Heart left ventricle (tissue), 16 donors: ENCODE measurements around the gene MKX. TPM values are rescaled to one million over a fixed set of nuclear protein-coding genes. Genes with fewer than 3 reads are reported as not detected.

Source experiments
- ATAC-seq, 4 donors: fragments of 200-7000 bp; cut with Tn5 transposase; one replicate each; pipeline ENCODE4 v1.9.1; 2020 to 2022; ENCODE audit warnings: moderate library complexity in 4 of 4, mild to moderate bottlenecking in 3 of 4, moderate number of reproducible peaks in 1 of 4
- DNase-seq, 5 donors: peaks; one replicate each; pipeline ENCODE4 v3.0.0-alpha.2; 2020
- H3K27ac ChIP-seq, 12 donors: fragments of 200-600 bp; sonication (generic) in 4 of 12; one replicate each; pipeline versions ENCODE4 v1.5.0 to v1.8.0; 2016 to 2022; ENCODE audit warnings: mild to moderate bottlenecking in 2 of 12
- H3K27me3 ChIP-seq, 9 donors: fragments of 200-600 bp; sonication (generic) in 2 of 9; one replicate each; pipeline versions ENCODE4 v1.5.1 to v1.8.0; 2016 to 2022; ENCODE audit warnings: mild to moderate bottlenecking in 3 of 9
- H3K36me3 ChIP-seq, 9 donors: fragments of 200-600 bp; sonication (generic) in 2 of 9; one replicate each; pipeline versions ENCODE4 v1.5.0 to v1.8.0; 2018 to 2022; ENCODE audit warnings: mild to moderate bottlenecking in 2 of 9
- H3K4me1 ChIP-seq, 12 donors: fragments of 200-600 bp; sonication (generic) in 4 of 12; one replicate each; pipeline versions ENCODE4 v1.5.0 to v1.8.0; 2016 to 2022; ENCODE audit warnings: mild to moderate bottlenecking in 3 of 12
- H3K4me3 ChIP-seq, 12 donors: fragments of 200-600 bp; sonication (generic) in 4 of 12; one replicate each; pipeline versions ENCODE4 v1.5.0 to v1.8.0; 2017 to 2022; ENCODE audit warnings: mild to moderate bottlenecking in 9 of 12, moderate library complexity in 4 of 12
- H3K9me3 ChIP-seq, 12 donors: fragments of 200-600 bp; sonication (generic) in 4 of 12; one replicate each; pipeline versions ENCODE4 v1.5.0 to v1.8.0; 2016 to 2022; ENCODE audit warnings: mild to moderate bottlenecking in 1 of 12
- POLR2A ChIP-seq, 2 donors: fragments of 450-650 bp; IDR thresholded peaks; one replicate each; pipeline ENCODE4 v1.6.1; 2017; ENCODE audit warnings: antibody characterized with exemption in 2 of 2, mild to moderate bottlenecking in 2 of 2, moderate library complexity in 2 of 2
- WGBS, 4 donors: extraction: QIAGEN DNeasy Blood & Tissue Kit in 2 of 4; methylation state at CpG; one replicate each; pipeline versions ENCODE4 v1.1.5 to v1.1.7; 2013 to 2018; 5-methylcytosine and 5-hydroxymethylcytosine counted together
- intact Hi-C, 10 donors: fragments of 100-400 bp; cut with DNase I; formaldehyde crosslinking; loops; one replicate each; pipeline versions ENCODE4 v1.11.1 to v1.14.2; 2022
- polyA plus RNA-seq, 2 donors: library from polyadenylated mRNA; stranded (reverse); fragments of 200-250 nt; gene quantifications; one replicate each; pipeline ENCODE4 v1.2.3, GENCODE V29; 2013
- total RNA-seq, 9 donors: library from RNA; depleted of rRNA in 2 of 9; stranded (reverse); fragments of >200 nt in 2 of 9; fragmentation: NEBNext Ultra II Directional in 3 of 9; extraction: Animal tissue kit (Norgen Biotek cat#: 25700) in 3 of 9; gene quantifications; one replicate each; pipeline versions ENCODE4 v1.1.0 to v1.2.4, GENCODE V29; 2016 to 2023
- TF ChIP-seq, protein P1 (sequence below), 12 donors: fragments of 200-600 bp; sonication (generic) in 4 of 12; IDR thresholded peaks; one replicate each; pipeline versions ENCODE4 v1.5.0 to v1.8.0; 2018 to 2022; ENCODE audit warnings: antibody characterized with exemption in 12 of 12, mild to moderate bottlenecking in 5 of 12
- donor health status: ischemic (EF 13 %, LVEDD 7.1; RV severe dilation, severe dysfunction).
- donor health status: healthy with polysubstance abuse.
- donor health status: DM: no; HTN: yes; CAD: no.
- donor health status: DM: no; HTN: no; CAD: no.
- donor health status: ischemic (EF 25% LVEDD 6.9; RV normal size, moderate dysfunction).
- donor health status: ischemic (EF 25% LVEDD 5.7; RV mildly dilated, moderate dysfunction).
- donor health status: healthy.
- donor health status: DM: yes; HTN: yes; CAD: no.
- donor health status: ischemic (EF 35%, LVEDD 5.7; RV mildly dilated, moderate dysfunction).
- donor health status: nonischemic (EF 11% LVEDD 7.7; RV severe dilation, severe dysfunction).
- donor health status: DM: yes; HTN: yes; CAD: no.
- donor health status: PGD.
- donor health status: ischemic (EF 29% LVEDD 5.4; RV normal size, mild dysfunction).
- donor health status: nonischemic (EF 23%, LVEDD 6.1; RV moderate dilation, normal function).

The MKX gene
- total and polyA plus RNA-seq, 11 donors, result 0.06 to 1.5 (median 0.56) TPM; not detected in 4

DNA sequence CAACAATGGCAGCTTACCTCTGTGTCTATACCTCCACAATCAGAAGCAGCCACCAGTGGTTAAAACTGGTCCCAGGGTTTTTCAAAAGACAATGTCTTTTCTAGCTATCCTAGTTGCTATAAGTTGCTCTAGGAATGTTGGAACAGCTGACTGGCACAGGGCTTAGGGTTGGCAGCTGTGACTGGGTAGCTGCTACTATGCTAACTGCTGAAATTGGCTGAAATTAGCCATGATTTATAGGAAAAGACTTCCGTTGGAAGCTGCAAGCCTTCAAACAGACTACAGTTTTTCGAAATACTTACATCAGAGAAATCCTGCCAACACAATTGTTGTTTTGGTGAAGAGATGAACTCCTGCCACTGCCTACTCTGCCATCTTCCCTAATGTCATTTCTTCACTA, 102.3 kb downstream of the MKX start:
- 69 to 81% (median 76%) methylated on average over 2 of the region's 2 CpGs for WGBS, 4 donors
- ATAC-seq (no peak), DNase-seq (no peak)
- no peaks in the 10 kb centered on the region for H3K27me3 ChIP-seq
- no peak overlapping the region for H3K4me3 ChIP-seq
- intact Hi-C loops, result no loop called here
- no peak for TF ChIP-seq POLR2A (IDR thresholded peaks at IDR 0.05)
- TF ChIP-seq, protein P1, sequence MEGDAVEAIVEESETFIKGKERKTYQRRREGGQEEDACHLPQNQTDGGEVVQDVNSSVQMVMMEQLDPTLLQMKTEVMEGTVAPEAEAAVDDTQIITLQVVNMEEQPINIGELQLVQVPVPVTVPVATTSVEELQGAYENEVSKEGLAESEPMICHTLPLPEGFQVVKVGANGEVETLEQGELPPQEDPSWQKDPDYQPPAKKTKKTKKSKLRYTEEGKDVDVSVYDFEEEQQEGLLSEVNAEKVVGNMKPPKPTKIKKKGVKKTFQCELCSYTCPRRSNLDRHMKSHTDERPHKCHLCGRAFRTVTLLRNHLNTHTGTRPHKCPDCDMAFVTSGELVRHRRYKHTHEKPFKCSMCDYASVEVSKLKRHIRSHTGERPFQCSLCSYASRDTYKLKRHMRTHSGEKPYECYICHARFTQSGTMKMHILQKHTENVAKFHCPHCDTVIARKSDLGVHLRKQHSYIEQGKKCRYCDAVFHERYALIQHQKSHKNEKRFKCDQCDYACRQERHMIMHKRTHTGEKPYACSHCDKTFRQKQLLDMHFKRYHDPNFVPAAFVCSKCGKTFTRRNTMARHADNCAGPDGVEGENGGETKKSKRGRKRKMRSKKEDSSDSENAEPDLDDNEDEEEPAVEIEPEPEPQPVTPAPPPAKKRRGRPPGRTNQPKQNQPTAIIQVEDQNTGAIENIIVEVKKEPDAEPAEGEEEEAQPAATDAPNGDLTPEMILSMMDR (IDR thresholded peaks at IDR 0.05), result no peak
- H3K27ac ChIP-seq, result no peak overlapping the region
- H3K4me1 ChIP-seq, result no peaks in the 10 kb centered on the region
- H3K36me3 ChIP-seq, result no peaks in the 10 kb centered on the region
- H3K9me3 ChIP-seq, result peaks cover 0 to 11% (median 0%) of the 10 kb centered on the region in 12 donors

DNA sequence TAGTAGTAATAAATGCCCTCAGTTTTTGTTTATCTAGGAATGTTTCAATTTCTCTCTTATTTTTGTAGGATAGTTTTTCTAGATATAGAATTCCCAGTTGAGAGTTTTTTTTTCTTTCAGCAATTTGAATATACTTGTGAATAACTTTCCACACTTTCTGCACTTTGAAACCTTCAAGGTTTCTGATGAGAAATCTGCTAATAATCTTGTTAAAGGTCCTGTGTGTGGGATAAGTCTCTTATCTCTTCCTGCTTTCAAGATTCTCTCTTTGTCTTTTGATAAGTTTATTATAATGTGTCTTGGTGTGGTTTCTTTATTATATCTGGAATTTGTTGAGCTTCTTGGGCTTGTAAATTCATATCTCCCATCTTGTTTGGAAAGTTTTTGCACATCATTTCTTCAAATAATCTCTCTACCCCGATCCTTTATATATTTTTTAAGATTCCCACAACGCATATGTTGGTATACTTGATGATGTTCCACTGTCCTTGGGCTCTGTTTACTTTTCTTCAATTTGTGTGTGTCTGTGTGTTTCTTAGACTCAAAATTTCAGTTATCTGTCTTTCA, 103.5 kb downstream of the MKX start:
- DNase-seq (no peak), ATAC-seq (no peak)
- Histone ChIP-seq H3K36me3 (no peaks in the 10 kb centered on the region), H3K4me3 (no peak overlapping the region), H3K9me3 (peaks cover 0 to 11% (median 0%) of the 10 kb centered on the region in 12 donors), H3K27me3 (no peaks in the 10 kb centered on the region), H3K4me1 (no peaks in the 10 kb centered on the region), H3K27ac (no peak overlapping the region)
- 80 to 87% (median 83%) methylated on average over 2 of the region's 2 CpGs for WGBS, 4 donors
- intact Hi-C loops, result no loop called here
- TF ChIP-seq POLR2A (IDR thresholded peaks at IDR 0.05), result no peak
- TF ChIP-seq, protein P1 (IDR thresholded peaks at IDR 0.05), result no peak

DNA sequence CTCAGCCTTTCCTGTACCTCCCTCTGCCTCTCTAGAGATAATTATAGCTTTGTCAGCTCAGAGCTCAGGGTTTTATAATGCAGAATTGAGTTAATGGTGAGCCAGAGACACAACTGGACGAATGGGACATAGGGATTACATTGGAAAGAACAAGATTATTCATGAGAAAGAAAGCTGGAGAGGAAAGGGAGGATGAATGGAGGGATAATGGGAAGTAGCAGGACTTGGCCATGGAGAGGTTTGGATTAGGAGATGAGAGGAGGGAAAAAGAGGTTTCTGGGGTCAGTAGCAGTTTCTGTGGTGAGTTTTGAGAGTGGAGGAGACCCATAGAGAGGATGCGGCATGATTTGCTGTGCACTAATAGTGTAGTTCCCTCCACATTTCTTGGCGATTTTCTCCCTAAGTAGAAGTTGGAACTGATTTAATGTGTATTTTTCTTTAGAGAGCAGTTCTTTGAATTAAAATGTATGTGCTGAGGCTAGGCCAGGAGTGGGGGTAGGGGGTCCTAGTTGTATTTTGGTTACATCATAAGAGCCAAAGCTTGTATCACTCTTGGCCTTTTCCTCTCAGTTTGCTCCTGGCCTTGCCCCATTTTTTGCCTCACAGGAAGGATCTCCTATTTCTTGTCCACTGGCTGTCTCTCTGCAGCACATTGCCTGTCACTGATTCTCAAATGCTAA, 107.4 kb downstream of the MKX start:
- TF ChIP-seq, protein P1 (IDR thresholded peaks at IDR 0.05), result no peak
- no peak for TF ChIP-seq POLR2A (IDR thresholded peaks at IDR 0.05)
- 71 to 75% (median 72%) methylated on average over 3 of the region's 3 CpGs for WGBS, 4 donors
- Histone ChIP-seq H3K27ac (no peak overlapping the region), H3K4me3 (no peak overlapping the region), H3K27me3 (no peaks in the 10 kb centered on the region), H3K36me3 (no peaks in the 10 kb centered on the region), H3K4me1 (no peaks in the 10 kb centered on the region), H3K9me3 (peaks cover 0 to 11% (median 0%) of the 10 kb centered on the region in 12 donors)
- DNase-seq (no peak), ATAC-seq (no peak)
- intact Hi-C loops, result no loop called here

DNA sequence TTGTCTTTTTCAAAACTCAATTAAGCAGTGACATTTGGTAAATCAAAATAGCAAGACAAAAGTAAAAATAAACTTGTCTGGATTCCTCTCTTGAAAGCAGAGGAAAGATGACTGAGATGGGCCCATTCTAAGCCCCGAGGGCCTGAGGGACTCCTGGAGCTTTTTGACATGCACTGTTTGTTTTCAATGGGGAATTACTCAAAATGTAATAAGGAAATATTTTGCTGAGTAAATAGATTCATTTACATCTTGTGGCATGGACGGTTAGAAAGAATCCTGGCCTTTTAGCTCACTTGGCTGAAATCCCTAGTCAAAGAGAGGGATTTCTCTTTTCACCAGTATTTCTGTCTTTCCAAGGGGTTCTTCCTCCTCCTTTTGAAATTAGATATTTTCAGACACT, 108.0 kb downstream of the MKX start:
- no peak overlapping the region for H3K4me3 ChIP-seq
- no peak overlapping the region for H3K27ac ChIP-seq
- no peaks in the 10 kb centered on the region for H3K36me3 ChIP-seq
- TF ChIP-seq, protein P1 (IDR thresholded peaks at IDR 0.05), result no peak
- TF ChIP-seq POLR2A (IDR thresholded peaks at IDR 0.05), result no peak
- WGBS, 4 donors, result 52 to 71% (median 54%) methylated on average over 2 of the region's 2 CpGs
- H3K9me3 ChIP-seq, result peaks cover 0 to 11% (median 0%) of the 10 kb centered on the region in 12 donors
- intact Hi-C loops, result no loop called here
- DNase-seq (no peak), ATAC-seq (no peak)
- H3K27me3 ChIP-seq, result no peaks in the 10 kb centered on the region
- H3K4me1 ChIP-seq, result no peaks in the 10 kb centered on the region
